Measurements from ENCODE around the gene NEFH. TPM values are rescaled to one million over a fixed set of nuclear protein-coding genes. Genes with fewer than 3 reads are reported as not detected.
A peak's percentile ranks its signal among the peaks of the same experiment; 100 is the strongest.
"Not testable (repeated sequence)": the region's sequence is repeated elsewhere in the genome, so short reads cannot be mapped to it uniquely, and the experiment has no call there.

The NEFH gene
- total RNA-seq, 1 donor from 2014 or later = 27.1 TPM

DNA sequence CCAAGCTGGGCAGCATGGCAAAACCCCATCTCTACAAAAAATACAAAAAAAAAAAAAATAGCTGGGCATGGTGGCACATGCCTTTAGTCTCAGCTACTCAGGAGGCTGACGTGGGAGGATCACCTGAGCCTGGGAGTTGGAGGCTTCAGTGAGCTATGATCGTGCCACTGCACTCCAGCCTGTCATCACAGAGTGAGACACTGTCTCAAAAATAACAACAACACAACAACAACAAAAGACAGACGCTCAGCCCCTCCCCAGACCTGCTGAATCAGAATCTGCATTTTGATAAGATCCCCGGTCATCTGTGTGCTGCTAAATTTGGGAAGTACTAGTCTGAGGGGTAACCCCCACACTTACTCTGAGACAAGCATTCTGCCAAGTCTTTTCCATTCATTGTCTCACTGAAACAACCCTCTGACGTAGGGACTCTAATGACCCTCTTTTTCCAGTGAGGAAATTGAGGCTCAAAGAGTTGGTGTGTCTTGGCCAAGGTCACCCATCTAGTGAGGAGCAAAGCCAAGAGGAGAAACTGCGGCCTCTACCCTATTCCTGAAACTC lies 7.5 kb downstream of the NEFH start:
- H3K36me3 Mint-ChIP-seq (ENCODE audit: unreplicated experiment) = peaks cover 22% of the 10 kb centered on the region

DNA sequence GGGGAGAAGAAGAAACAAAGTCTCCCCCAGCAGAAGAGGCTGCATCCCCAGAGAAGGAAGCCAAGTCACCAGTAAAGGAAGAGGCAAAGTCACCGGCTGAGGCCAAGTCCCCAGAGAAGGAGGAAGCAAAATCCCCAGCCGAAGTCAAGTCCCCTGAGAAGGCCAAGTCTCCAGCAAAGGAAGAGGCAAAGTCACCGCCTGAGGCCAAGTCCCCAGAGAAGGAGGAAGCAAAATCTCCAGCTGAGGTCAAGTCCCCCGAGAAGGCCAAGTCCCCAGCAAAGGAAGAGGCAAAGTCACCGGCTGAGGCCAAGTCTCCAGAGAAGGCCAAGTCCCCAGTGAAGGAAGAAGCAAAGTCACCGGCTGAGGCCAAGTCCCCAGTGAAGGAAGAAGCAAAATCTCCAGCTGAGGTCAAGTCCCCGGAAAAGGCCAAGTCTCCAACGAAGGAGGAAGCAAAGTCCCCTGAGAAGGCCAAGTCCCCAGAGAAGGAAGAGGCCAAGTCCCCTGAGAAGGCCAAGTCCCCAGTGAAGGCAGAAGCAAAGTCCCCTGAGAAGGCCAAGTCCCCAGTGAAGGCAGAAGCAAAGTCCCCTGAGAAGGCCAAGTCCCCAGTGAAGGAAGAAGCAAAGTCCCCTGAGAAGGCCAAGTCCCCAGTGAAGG lies 9.2 kb downstream of the NEFH start:
- H3K4me3 Mint-ChIP-seq (ENCODE audit: unreplicated experiment); H3K9me3 Mint-ChIP-seq (ENCODE audit: unreplicated experiment); H3K27ac Mint-ChIP-seq (ENCODE audit: unreplicated experiment); H3K27me3 Mint-ChIP-seq (ENCODE audit: unreplicated experiment); DNase-seq; H3K4me1 Mint-ChIP-seq (ENCODE audit: low read depth, unreplicated experiment): not testable (repeated sequence)
- H3K36me3 Mint-ChIP-seq (ENCODE audit: unreplicated experiment) = peaks cover 22% of the 10 kb centered on the region

More for the DNA sequence above, 7.5 kb downstream of the NEFH start:
- peaks cover 4% of the 10 kb centered on the region for H3K9me3 Mint-ChIP-seq (ENCODE audit: unreplicated experiment)
- no peaks in the 10 kb centered on the region for H3K4me1 Mint-ChIP-seq (ENCODE audit: low read depth, unreplicated experiment)
- H3K27me3 Mint-ChIP-seq (ENCODE audit: unreplicated experiment) = no peaks in the 10 kb centered on the region
- TF ChIP-seq, protein P1, sequence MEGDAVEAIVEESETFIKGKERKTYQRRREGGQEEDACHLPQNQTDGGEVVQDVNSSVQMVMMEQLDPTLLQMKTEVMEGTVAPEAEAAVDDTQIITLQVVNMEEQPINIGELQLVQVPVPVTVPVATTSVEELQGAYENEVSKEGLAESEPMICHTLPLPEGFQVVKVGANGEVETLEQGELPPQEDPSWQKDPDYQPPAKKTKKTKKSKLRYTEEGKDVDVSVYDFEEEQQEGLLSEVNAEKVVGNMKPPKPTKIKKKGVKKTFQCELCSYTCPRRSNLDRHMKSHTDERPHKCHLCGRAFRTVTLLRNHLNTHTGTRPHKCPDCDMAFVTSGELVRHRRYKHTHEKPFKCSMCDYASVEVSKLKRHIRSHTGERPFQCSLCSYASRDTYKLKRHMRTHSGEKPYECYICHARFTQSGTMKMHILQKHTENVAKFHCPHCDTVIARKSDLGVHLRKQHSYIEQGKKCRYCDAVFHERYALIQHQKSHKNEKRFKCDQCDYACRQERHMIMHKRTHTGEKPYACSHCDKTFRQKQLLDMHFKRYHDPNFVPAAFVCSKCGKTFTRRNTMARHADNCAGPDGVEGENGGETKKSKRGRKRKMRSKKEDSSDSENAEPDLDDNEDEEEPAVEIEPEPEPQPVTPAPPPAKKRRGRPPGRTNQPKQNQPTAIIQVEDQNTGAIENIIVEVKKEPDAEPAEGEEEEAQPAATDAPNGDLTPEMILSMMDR (IDR thresholded peaks at IDR 0.05; ENCODE audit: partially characterized antibody, unreplicated experiment) = no peak
- no peak for DNase-seq
- H3K4me3 Mint-ChIP-seq (ENCODE audit: unreplicated experiment) = no peak overlapping the region
- no peak overlapping the region for H3K27ac Mint-ChIP-seq (ENCODE audit: unreplicated experiment)

GRCh38 chr22:29491012-29491411 lies 11.0 kb downstream of the NEFH start:
- peaks cover 4% of the 10 kb centered on the region for H3K9me3 Mint-ChIP-seq (ENCODE audit: unreplicated experiment)
- no peaks in the 10 kb centered on the region for H3K4me1 Mint-ChIP-seq (ENCODE audit: low read depth, unreplicated experiment)
- H3K27ac Mint-ChIP-seq (ENCODE audit: unreplicated experiment) = peak overlapping the region; percentile 5
- H3K4me3 Mint-ChIP-seq (ENCODE audit: unreplicated experiment) = no peak overlapping the region
- peaks cover 1% of the 10 kb centered on the region for H3K27me3 Mint-ChIP-seq (ENCODE audit: unreplicated experiment)
- no peak for DNase-seq
- TF ChIP-seq, protein P1 (IDR thresholded peaks at IDR 0.05; ENCODE audit: partially characterized antibody, unreplicated experiment) = no peak
- H3K36me3 Mint-ChIP-seq (ENCODE audit: unreplicated experiment) = peaks cover 31% of the 10 kb centered on the region

DNA sequence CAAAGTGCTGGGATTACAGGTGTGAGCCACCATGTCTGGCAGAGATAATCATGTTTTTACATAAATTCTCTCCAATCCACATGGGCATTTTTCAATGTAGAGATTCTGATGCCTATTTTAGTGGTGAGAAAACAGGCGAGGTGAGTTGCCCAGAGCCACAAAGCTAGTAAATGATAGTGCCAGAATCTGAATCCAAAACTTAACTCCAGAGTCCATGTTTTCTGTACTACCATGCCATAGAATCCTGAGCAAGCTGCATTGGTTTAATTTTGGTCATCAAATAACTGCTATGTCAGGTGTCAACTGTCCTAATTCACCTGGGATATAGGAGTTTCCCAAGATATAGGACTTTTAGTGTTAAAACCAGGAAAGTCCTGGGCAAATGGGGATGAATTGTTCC lies 13.6 kb downstream of the NEFH start:
- Mint-ChIP-seq H3K36me3 (ENCODE audit: unreplicated experiment) (peaks cover 29% of the 10 kb centered on the region), H3K4me1 (ENCODE audit: low read depth, unreplicated experiment) (no peaks in the 10 kb centered on the region), H3K27me3 (ENCODE audit: unreplicated experiment) (peaks cover 1% of the 10 kb centered on the region), H3K9me3 (ENCODE audit: unreplicated experiment) (peaks cover 4% of the 10 kb centered on the region), H3K27ac (ENCODE audit: unreplicated experiment) (no peak overlapping the region), H3K4me3 (ENCODE audit: unreplicated experiment) (no peak overlapping the region)
- TF ChIP-seq, protein P1 (IDR thresholded peaks at IDR 0.05; ENCODE audit: partially characterized antibody, unreplicated experiment) = no peak
- no peak for DNase-seq

DNA sequence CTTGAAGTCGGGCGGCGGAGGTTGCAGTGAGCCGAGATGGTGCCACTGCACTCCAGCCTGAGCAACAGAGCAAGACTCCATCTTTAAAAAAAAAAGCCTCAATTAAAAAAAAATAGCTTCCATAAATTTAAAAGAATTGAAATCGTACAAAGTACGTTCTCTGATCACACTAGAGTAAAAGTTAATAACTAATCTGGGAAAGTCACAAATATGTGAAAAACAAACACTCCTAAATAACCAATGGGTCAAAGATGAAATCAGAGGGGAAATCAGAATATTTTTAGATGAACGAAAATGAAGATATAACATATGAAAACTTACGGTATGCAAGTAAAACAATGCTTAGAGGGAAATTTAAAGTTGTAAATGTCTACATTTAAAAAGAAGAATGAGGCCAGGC lies 19.8 kb downstream of the NEFH start:
- H3K36me3 Mint-ChIP-seq (ENCODE audit: unreplicated experiment) = peaks cover 4% of the 10 kb centered on the region
- DNase-seq = no peak
- H3K4me3 Mint-ChIP-seq (ENCODE audit: unreplicated experiment) = no peak overlapping the region
- TF ChIP-seq, protein P1 (IDR thresholded peaks at IDR 0.05; ENCODE audit: partially characterized antibody, unreplicated experiment) = no peak
- no peaks in the 10 kb centered on the region for H3K9me3 Mint-ChIP-seq (ENCODE audit: unreplicated experiment)
- peaks cover 8% of the 10 kb centered on the region for H3K4me1 Mint-ChIP-seq (ENCODE audit: low read depth, unreplicated experiment)
- H3K27me3 Mint-ChIP-seq (ENCODE audit: unreplicated experiment) = no peaks in the 10 kb centered on the region
- no peak overlapping the region for H3K27ac Mint-ChIP-seq (ENCODE audit: unreplicated experiment)
